Measurements from ENCODE around the gene TET3. TPM values are rescaled to one million over a fixed set of nuclear protein-coding genes. Genes with fewer than 3 reads are reported as not detected.

TET3 gene
- total RNA-seq, 1 experiment from 2014 or later, result 6.1 TPM

GRCh38 chr2:73977466-73977865 lies 7.2 kb upstream of the TET3 start:
- ChIA-PET CTCF (no interaction called here), POLR2A (ENCODE audit: unreplicated experiment) (no interaction called here)
- intact Hi-C loops (cut with micrococcal nuclease), result no loop called here

GRCh38 chr2:73979021-73979420 lies 5.7 kb upstream of the TET3 start:
- no peaks in the 10 kb centered on the region for H3K9me2 ChIP-seq (replicated peaks; ENCODE audit: low read length)
- no peak overlapping the region for H3K27ac ChIP-seq (ENCODE audit: low read length)
- DNase-seq (no peak), ATAC-seq (no peak)
- H3K4me1 ChIP-seq (ENCODE audit: insufficient read depth, low read length), result peaks cover 47% of the 10 kb centered on the region
- intact Hi-C loops (cut with micrococcal nuclease), result no loop called here
- H3K4me2 ChIP-seq (ENCODE audit: low read length), result peak overlapping the region; percentile 99; the same call in 1 of the 2 replicates
- no peak for TF ChIP-seq EZH2 (IDR thresholded peaks at IDR 0.05; ENCODE audit: low read length, unreplicated experiment)
- TF ChIP-seq CTCF (conservative IDR thresholded peaks at IDR 0.05; ENCODE audit: low read depth, low read length), result no peak
- no peak for TF ChIP-seq EZH2phosphoT487 (IDR thresholded peaks at IDR 0.05; ENCODE audit: borderline replicate concordance, low read length)
- peaks cover 7% of the 10 kb centered on the region for H3F3A ChIP-seq (ENCODE audit: low read length, unreplicated experiment)
- no peaks in the 10 kb centered on the region for H3K36me3 ChIP-seq (ENCODE audit: low read depth, low read length)
- H3K27me3 ChIP-seq (ENCODE audit: low read length), result no peaks in the 10 kb centered on the region
- CTCF ChIA-PET, result no interaction called here
- no peaks in the 10 kb centered on the region; the same call in 1 of the 2 replicates for H4K20me1 ChIP-seq (ENCODE audit: low read length)
- BruUV-seq (replicated peaks), result no TSS peak
- H3K9ac ChIP-seq (ENCODE audit: low read length), result no peak overlapping the region
- no peak overlapping the region for H3K4me3 ChIP-seq (ENCODE audit: low read length)
- no peaks in the 10 kb centered on the region for H3K9me3 ChIP-seq (ENCODE audit: low read length)
- H2AFZ ChIP-seq (ENCODE audit: low read length), result no peak overlapping the region
- POLR2A ChIA-PET (ENCODE audit: unreplicated experiment), result no interaction called here
- 0 out of 2 replicates have a peak, but pooled peaks cover 7% of the 10 kb centered on the region for H3K79me2 ChIP-seq (ENCODE audit: low read length)

More at GRCh38 chr2:73977466-73977865, 7.2 kb upstream of the TET3 start:
- Histone ChIP-seq H4K20me1 (ENCODE audit: low read length) (no peaks in the 10 kb centered on the region; the same call in 1 of the 2 replicates), H3K79me2 (ENCODE audit: low read length) (0 out of 2 replicates have a peak, but pooled peaks cover 3% of the 10 kb centered on the region), H3F3A (ENCODE audit: low read length, unreplicated experiment) (peaks cover 7% of the 10 kb centered on the region), H3K9me3 (ENCODE audit: low read length) (no peaks in the 10 kb centered on the region), H3K4me1 (ENCODE audit: insufficient read depth, low read length) (peaks cover 37% of the 10 kb centered on the region), H3K4me3 (ENCODE audit: low read length) (no peak overlapping the region), H3K36me3 (ENCODE audit: low read depth, low read length) (no peaks in the 10 kb centered on the region), H3K9ac (ENCODE audit: low read length) (no peak overlapping the region), H3K27me3 (ENCODE audit: low read length) (no peaks in the 10 kb centered on the region), H2AFZ (ENCODE audit: low read length) (no peak overlapping the region), H3K27ac (ENCODE audit: low read length) (no peak overlapping the region), H3K4me2 (ENCODE audit: low read length) (no peak overlapping the region), H3K9me2 (replicated peaks; ENCODE audit: low read length) (no peaks in the 10 kb centered on the region)
- no peak for ATAC-seq
- no TSS peak for BruUV-seq (replicated peaks)
- DNase-seq, result no peak
- TF ChIP-seq EZH2phosphoT487 (IDR thresholded peaks at IDR 0.05; ENCODE audit: borderline replicate concordance, low read length) (no peak), EZH2 (IDR thresholded peaks at IDR 0.05; ENCODE audit: low read length, unreplicated experiment) (no peak), CTCF (conservative IDR thresholded peaks at IDR 0.05; ENCODE audit: low read depth, low read length) (no peak)

GRCh38 chr2:73979686-73980085 lies 5.0 kb upstream of the TET3 start:
- Histone ChIP-seq H3K79me2 (ENCODE audit: low read length) (0 out of 2 replicates have a peak, but pooled peaks cover 11% of the 10 kb centered on the region), H3K9me3 (ENCODE audit: low read length) (no peaks in the 10 kb centered on the region), H2AFZ (ENCODE audit: low read length) (no peak overlapping the region), H3K9ac (ENCODE audit: low read length) (no peak overlapping the region), H3K4me2 (ENCODE audit: low read length) (peak overlapping the region; percentile 99), H4K20me1 (ENCODE audit: low read length) (no peaks in the 10 kb centered on the region; the same call in 1 of the 2 replicates), H3K4me1 (ENCODE audit: insufficient read depth, low read length) (peaks cover 47% of the 10 kb centered on the region), H3K27ac (ENCODE audit: low read length) (no peak overlapping the region), H3K4me3 (ENCODE audit: low read length) (peak overlapping the region; percentile 59; the same call in 1 of the 2 replicates), H3K9me2 (replicated peaks; ENCODE audit: low read length) (no peaks in the 10 kb centered on the region), H3K27me3 (ENCODE audit: low read length) (no peaks in the 10 kb centered on the region), H3K36me3 (ENCODE audit: low read depth, low read length) (no peaks in the 10 kb centered on the region), H3F3A (ENCODE audit: low read length, unreplicated experiment) (peaks cover 7% of the 10 kb centered on the region)
- TF ChIP-seq CTCF (conservative IDR thresholded peaks at IDR 0.05; ENCODE audit: low read depth, low read length) (no peak), EZH2 (IDR thresholded peaks at IDR 0.05; ENCODE audit: low read length, unreplicated experiment) (no peak), EZH2phosphoT487 (IDR thresholded peaks at IDR 0.05; ENCODE audit: borderline replicate concordance, low read length) (no peak)
- ChIA-PET CTCF (no interaction called here), POLR2A (ENCODE audit: unreplicated experiment) (no interaction called here)
- DNase-seq (peak; percentile 86), ATAC-seq (peak; percentile 8)
- intact Hi-C loops (cut with micrococcal nuclease), result loop anchor here (5.0 kb wide), 1 partner anchor 42 kb away; no protein-coding TSS in a partner anchor
- BruUV-seq (replicated peaks), result no TSS peak
